Measurements from ENCODE around the gene ACOXL. TPM values are rescaled to one million over a fixed set of nuclear protein-coding genes. Genes with fewer than 3 reads are reported as not detected.

ACOXL gene
- total RNA-seq, 1 donor from 2014 or later, result 1.1 TPM

DNA sequence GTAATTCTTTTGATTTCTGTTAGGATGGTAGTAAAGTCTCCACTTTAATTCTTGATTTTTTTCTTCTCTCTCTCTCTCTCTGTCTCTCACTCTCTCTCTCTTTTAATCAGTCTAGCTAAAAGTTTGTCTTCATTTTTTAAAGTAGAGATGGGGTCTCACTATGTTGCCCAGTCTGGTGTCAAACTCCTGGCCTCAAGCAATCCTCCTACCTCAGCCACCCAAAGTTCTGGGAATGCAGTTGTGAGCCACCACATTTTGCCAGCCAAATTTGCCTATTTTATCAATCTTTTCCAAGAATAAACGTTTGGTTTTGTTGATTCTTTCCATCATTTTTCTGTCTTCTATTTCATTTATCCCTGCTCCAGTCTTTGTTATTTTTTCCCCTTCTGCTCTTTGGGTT, 23.9 kb upstream of the ACOXL start:
- Mint-ChIP-seq H3K4me1 (ENCODE audit: low read depth) (peaks cover 2% of the 10 kb centered on the region), H3K36me3 (ENCODE audit: low read depth) (no peaks in the 10 kb centered on the region), H3K9me3 (no peaks in the 10 kb centered on the region), H3K27me3 (ENCODE audit: insufficient read depth) (peaks cover 73% of the 10 kb centered on the region), H3K4me3 (no peak overlapping the region), H3K27ac (no peak overlapping the region)
- intact Hi-C loops (cut with micrococcal nuclease), result no loop called here
- DNase-seq (ENCODE audit: low spot score), result no peak

DNA sequence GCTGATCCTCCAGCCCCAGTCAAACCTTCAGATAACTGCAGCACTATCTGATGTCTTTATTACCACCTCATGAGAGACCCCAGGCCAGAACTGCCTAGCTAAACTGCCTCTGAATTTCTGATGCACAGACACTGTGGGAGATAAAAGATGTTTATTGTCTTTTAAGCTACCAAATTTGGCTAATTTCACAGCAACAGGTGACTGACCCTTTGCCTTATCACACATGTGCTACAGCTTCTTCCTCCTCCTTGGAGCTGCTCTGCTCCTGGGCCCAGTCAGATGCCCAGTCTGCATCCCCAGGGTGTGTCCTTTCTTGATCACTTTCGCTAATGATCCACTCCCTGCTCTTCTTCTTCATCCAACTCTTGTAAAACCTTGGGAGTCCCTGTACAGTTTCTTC, 19.6 kb upstream of the ACOXL start:
- Mint-ChIP-seq H3K27ac (no peak overlapping the region), H3K4me1 (ENCODE audit: low read depth) (peaks cover 10% of the 10 kb centered on the region), H3K4me3 (no peak overlapping the region), H3K27me3 (ENCODE audit: insufficient read depth) (peaks cover 70% of the 10 kb centered on the region), H3K36me3 (ENCODE audit: low read depth) (peaks cover 1% of the 10 kb centered on the region), H3K9me3 (no peaks in the 10 kb centered on the region)
- intact Hi-C loops (cut with micrococcal nuclease), result no loop called here
- no peak for DNase-seq (ENCODE audit: low spot score)

DNA sequence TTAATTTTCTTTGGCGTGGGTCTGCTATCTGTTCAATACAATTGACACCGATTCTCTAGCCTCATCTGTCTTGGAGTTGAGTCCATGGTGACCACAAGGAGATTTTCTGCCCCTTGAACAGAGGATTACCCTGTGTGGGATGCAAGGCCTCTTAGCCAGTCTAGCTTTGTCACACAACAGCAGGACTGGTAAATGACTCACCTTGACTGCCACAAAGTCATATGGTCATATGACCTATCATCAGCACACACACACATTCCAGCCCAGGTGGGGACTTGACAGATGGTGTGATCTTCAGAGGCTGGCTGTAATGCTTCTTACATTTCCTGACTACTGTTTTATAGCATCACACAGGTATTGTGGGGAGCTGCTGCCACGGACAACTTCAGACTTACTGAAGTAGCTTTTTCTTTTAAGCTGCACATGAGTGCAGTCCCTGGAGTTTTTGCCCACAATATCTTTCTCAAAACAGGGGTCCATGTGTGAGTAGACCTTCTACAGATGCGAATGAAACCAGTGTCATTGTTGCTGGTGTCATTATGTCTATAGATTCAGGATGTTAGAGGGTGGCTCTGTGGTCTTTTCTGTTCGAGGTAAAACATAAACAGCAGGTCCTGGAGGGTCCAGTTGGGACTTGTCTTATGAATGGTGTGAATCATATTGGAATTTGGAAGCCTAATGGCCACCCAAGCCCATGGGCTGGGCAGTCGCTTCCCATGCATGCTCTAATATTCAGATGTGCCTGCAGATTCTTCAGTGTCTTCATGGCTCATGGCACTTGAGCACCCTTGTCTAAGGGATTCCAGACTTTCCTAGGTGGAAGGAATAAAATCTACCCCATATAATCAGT, 18.6 kb upstream of the ACOXL start:
- Mint-ChIP-seq H3K27ac (no peak overlapping the region), H3K9me3 (no peaks in the 10 kb centered on the region), H3K36me3 (ENCODE audit: low read depth) (peaks cover 1% of the 10 kb centered on the region), H3K4me3 (no peak overlapping the region), H3K4me1 (ENCODE audit: low read depth) (peaks cover 10% of the 10 kb centered on the region), H3K27me3 (ENCODE audit: insufficient read depth) (peaks cover 71% of the 10 kb centered on the region)
- DNase-seq (ENCODE audit: low spot score), result no peak
- intact Hi-C loops (cut with micrococcal nuclease), result no loop called here

DNA sequence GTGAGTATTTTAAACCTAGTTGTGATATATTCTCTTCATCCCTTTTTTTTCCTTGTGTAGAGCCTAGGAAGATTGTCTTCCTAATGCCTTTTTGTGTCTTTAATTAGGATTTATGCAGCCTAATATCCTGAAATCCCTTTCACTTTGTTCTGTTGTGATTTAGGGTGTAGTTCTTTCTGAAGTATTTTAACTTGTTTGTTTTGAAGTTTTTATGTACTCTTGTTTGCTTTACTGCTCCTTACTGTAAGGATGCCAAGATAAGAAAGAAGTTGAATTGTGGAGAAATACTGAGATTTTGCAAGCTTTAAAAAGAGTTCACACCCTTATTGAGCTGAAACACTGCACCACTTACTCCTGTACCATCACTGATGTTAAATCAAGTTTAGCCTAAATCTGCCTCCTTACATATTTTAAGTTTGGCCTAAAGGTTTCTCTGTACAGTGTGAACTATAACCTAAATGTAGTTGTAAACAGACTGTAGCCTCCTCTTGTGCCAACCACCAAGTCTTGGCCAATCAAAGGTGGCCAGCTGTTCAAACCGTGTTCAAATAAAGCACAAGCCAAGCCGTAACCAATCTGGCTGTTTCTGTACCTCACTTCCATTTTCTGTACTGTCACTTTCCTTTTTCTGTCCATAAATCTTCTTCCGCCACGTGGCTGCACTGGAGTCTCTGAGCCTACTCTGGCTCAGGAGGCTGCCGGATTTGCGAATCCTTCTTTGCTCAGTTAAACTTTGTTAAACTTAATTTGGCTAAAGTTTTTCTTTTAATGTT, 17.7 kb upstream of the ACOXL start:
- Mint-ChIP-seq H3K27me3 (ENCODE audit: insufficient read depth) (peaks cover 66% of the 10 kb centered on the region), H3K4me3 (no peak overlapping the region), H3K36me3 (ENCODE audit: low read depth) (peaks cover 1% of the 10 kb centered on the region), H3K4me1 (ENCODE audit: low read depth) (peaks cover 10% of the 10 kb centered on the region), H3K9me3 (no peaks in the 10 kb centered on the region), H3K27ac (no peak overlapping the region)
- no peak for DNase-seq (ENCODE audit: low spot score)
- intact Hi-C loops (cut with micrococcal nuclease), result no loop called here

DNA sequence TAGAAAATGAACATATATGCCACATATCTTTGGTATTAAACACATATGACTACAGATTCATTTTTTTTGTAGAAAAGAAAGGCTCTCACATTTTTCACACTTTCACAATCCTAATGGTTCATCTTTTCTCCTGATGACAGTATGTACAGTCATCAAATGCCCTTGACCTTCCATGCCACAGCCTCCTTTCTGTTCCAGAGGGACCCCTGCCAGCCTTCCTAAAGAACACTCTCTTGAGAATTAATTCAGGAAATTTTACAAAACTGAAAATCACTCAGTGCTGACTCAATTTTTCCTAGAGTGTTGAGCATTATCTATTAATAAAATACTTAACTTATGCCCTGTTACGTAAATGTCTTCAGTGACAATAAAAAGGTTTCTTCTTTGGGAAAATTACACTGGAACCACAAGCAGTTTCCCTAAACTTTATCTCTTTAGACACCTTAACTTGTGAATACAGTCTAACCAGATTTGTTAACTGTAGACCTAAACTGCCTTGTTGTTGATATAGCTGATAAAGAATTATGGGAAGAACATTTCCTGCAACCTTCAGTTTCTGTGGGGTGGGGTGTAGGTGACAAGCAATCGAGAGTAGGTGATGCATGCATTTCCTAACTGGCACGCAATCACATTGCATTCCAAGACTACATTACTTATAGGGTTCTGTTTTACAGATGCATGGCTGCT, 15.3 kb upstream of the ACOXL start:
- no peak overlapping the region for H3K27ac Mint-ChIP-seq
- intact Hi-C loops (cut with micrococcal nuclease), result no loop called here
- H3K4me1 Mint-ChIP-seq (ENCODE audit: low read depth), result peaks cover 10% of the 10 kb centered on the region
- H3K27me3 Mint-ChIP-seq (ENCODE audit: insufficient read depth), result peaks cover 62% of the 10 kb centered on the region
- no peaks in the 10 kb centered on the region for H3K9me3 Mint-ChIP-seq
- DNase-seq (ENCODE audit: low spot score), result no peak
- H3K4me3 Mint-ChIP-seq, result no peak overlapping the region
- peaks cover 1% of the 10 kb centered on the region for H3K36me3 Mint-ChIP-seq (ENCODE audit: low read depth)

DNA sequence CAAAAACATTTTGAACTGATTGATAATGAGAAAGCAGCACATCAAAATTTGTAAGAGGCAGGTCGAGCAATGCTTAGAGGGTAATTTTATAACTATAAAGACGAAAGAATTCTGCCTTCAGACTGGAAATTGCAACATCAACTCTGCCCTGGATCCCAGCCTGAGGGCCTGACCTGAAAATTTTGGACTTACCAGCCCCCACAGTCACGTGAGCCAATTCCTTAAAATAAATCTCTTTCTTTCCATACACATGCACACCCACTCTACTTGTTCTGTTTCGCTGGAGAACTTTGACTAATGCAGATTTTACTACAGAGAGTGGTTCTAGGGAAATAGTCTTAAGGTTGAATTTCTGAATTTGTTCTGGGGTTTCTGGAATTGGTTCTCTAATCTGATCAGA, 14.6 kb upstream of the ACOXL start:
- intact Hi-C loops (cut with micrococcal nuclease), result no loop called here
- Mint-ChIP-seq H3K36me3 (ENCODE audit: low read depth) (peaks cover 1% of the 10 kb centered on the region), H3K4me1 (ENCODE audit: low read depth) (peaks cover 10% of the 10 kb centered on the region), H3K27me3 (ENCODE audit: insufficient read depth) (peaks cover 59% of the 10 kb centered on the region), H3K9me3 (no peaks in the 10 kb centered on the region), H3K4me3 (no peak overlapping the region), H3K27ac (no peak overlapping the region)
- DNase-seq (ENCODE audit: low spot score), result no peak

DNA sequence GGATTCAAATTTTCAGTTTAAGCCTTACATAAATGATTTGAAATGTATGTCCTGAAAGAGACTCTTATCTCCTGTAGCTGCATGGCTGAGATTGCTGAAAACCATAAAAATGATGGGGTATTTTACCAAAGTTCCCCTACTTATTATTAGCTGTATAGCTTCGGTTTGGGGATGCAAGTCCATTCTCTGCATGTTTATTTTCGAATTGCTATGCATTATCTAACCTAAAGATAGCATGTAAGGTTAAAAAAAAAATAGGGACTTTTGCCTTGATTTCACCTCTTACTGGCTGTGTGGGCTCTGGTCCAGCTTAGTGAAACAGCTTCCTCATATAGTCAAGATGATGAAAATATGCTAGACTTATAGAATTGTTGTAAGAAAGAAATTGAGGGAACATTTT, 14.0 kb upstream of the ACOXL start:
- intact Hi-C loops (cut with micrococcal nuclease), result no loop called here
- H3K4me1 Mint-ChIP-seq (ENCODE audit: low read depth), result peaks cover 8% of the 10 kb centered on the region
- peaks cover 58% of the 10 kb centered on the region for H3K27me3 Mint-ChIP-seq (ENCODE audit: insufficient read depth)
- no peak for DNase-seq (ENCODE audit: low spot score)
- H3K9me3 Mint-ChIP-seq, result no peaks in the 10 kb centered on the region
- peaks cover 1% of the 10 kb centered on the region for H3K36me3 Mint-ChIP-seq (ENCODE audit: low read depth)
- H3K27ac Mint-ChIP-seq, result no peak overlapping the region
- H3K4me3 Mint-ChIP-seq, result no peak overlapping the region

DNA sequence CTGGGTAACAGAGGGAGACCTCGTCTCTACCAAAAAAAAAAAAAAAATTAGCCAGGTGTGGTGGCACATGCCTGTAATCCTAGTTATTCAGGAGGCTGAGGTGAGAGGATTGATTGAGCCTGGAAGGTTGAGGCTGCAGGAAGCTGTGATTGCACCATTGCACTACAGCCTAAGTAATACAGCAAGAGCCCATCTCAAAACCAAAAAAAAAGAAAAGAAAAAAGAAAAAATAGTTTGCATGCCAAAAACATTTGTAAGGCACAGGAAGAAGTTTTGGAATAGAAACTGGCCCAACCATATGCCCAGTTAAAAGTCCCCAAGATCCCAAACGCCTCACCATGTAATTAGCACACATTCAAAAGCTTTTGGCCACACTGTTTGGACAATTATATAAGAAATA, 13.4 kb upstream of the ACOXL start:
- intact Hi-C loops (cut with micrococcal nuclease), result no loop called here
- H3K27me3 Mint-ChIP-seq (ENCODE audit: insufficient read depth), result peaks cover 56% of the 10 kb centered on the region
- H3K4me1 Mint-ChIP-seq (ENCODE audit: low read depth), result peaks cover 5% of the 10 kb centered on the region
- no peak overlapping the region for H3K27ac Mint-ChIP-seq
- DNase-seq (ENCODE audit: low spot score), result no peak
- H3K9me3 Mint-ChIP-seq, result no peaks in the 10 kb centered on the region
- H3K36me3 Mint-ChIP-seq (ENCODE audit: low read depth), result peaks cover 1% of the 10 kb centered on the region
- H3K4me3 Mint-ChIP-seq, result no peak overlapping the region

DNA sequence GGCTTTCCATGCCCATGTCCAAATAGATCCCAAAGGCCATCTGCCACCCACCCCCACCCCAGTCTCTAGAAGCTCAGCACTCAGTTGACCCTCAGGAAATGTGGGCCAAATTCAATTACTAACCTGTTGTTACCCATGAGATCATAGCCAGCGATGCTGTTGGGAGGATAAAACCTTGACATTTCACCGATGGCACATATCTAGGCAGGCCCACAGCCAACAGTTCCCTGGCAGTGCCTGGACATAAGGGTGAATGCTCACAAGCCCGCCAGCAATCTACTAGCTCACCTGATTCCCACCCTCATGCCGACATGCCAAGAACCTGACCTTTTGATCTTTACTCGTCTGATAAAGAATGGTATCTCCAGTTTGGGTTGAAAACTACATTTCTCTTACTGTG, 11.8 kb upstream of the ACOXL start:
- intact Hi-C loops (cut with micrococcal nuclease), result no loop called here
- peaks cover 48% of the 10 kb centered on the region for H3K27me3 Mint-ChIP-seq (ENCODE audit: insufficient read depth)
- peaks cover 1% of the 10 kb centered on the region for H3K36me3 Mint-ChIP-seq (ENCODE audit: low read depth)
- H3K4me1 Mint-ChIP-seq (ENCODE audit: low read depth), result peaks cover 5% of the 10 kb centered on the region
- no peak overlapping the region for H3K4me3 Mint-ChIP-seq
- no peaks in the 10 kb centered on the region for H3K9me3 Mint-ChIP-seq
- no peak overlapping the region for H3K27ac Mint-ChIP-seq
- DNase-seq (ENCODE audit: low spot score), result no peak

DNA sequence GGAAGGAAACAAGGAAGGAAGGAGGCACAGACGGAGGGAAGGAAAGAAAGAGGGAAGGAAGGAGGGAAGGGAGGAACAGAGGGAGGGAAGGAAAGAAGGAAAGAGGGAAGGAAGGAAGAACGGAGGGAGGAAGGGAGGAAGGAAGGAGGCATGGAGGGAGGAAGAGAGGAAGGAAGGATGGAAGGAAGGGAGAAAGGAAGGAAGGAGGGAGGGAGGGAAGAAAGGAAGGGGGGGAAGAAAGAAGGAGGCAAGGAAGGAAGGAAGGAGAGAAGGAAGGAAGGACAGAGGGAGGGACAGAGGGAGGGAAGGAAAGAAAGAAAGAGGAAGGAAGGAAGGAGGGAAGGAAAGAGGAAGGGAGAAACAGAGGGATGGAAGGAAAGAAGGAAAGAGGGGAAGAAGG, 7.6 kb upstream of the ACOXL start:
- H3K4me3 Mint-ChIP-seq, result no peak overlapping the region
- intact Hi-C loops (cut with micrococcal nuclease), result no loop called here
- no peak for DNase-seq (ENCODE audit: low spot score)
- H3K36me3 Mint-ChIP-seq (ENCODE audit: low read depth), result no peaks in the 10 kb centered on the region
- no peak overlapping the region for H3K27ac Mint-ChIP-seq
- peaks cover 43% of the 10 kb centered on the region for H3K27me3 Mint-ChIP-seq (ENCODE audit: insufficient read depth)
- peaks cover 5% of the 10 kb centered on the region for H3K4me1 Mint-ChIP-seq (ENCODE audit: low read depth)
- H3K9me3 Mint-ChIP-seq, result no peaks in the 10 kb centered on the region

DNA sequence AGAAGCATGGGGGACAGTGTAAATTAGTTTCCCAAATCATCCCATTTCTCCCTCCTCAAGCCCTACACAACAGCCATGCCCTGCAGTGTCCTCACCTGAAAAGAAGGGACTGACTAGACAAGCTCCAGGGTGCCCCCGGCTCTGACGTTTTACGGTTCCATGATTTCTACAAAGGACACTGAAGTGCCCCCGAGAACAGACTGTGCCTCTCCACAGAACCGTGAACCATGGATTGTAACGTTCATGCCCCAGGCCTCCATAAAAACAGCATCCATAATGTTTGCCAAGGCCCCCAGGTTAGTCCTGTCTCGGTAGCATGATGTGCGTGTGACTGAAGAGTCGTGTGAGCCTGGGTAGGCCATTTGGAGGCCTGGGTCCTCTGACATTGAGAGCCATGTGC, 7.0 kb upstream of the ACOXL start:
- H3K27ac Mint-ChIP-seq, result no peak overlapping the region
- H3K4me3 Mint-ChIP-seq, result no peak overlapping the region
- no peaks in the 10 kb centered on the region for H3K36me3 Mint-ChIP-seq (ENCODE audit: low read depth)
- peaks cover 45% of the 10 kb centered on the region for H3K27me3 Mint-ChIP-seq (ENCODE audit: insufficient read depth)
- H3K9me3 Mint-ChIP-seq, result no peaks in the 10 kb centered on the region
- intact Hi-C loops (cut with micrococcal nuclease), result no loop called here
- peaks cover 5% of the 10 kb centered on the region for H3K4me1 Mint-ChIP-seq (ENCODE audit: low read depth)
- DNase-seq (ENCODE audit: low spot score), result no peak

DNA sequence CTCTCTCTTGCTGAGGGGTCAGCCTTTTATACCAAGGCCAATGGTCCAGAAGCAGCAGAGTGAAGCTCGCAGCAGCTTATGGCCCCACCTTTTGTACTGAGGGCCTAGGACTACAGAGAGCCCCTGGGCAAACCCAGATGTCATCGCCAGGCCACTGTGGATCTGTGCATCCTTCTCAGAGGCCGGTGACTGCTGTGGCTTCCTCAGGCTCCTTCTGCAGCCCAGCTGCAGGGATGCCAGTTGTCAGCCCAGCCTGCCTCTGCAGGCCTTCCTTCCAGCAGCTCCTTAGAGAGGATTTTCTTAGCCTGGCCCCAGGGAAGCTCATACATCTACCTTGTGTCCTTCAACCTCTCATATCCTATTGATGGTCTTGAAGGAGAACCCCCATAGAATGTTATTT, 6.5 kb upstream of the ACOXL start:
- Mint-ChIP-seq H3K27me3 (ENCODE audit: insufficient read depth) (peaks cover 48% of the 10 kb centered on the region), H3K4me3 (no peak overlapping the region), H3K27ac (no peak overlapping the region), H3K36me3 (ENCODE audit: low read depth) (no peaks in the 10 kb centered on the region), H3K9me3 (no peaks in the 10 kb centered on the region), H3K4me1 (ENCODE audit: low read depth) (peaks cover 5% of the 10 kb centered on the region)
- intact Hi-C loops (cut with micrococcal nuclease), result no loop called here
- DNase-seq (ENCODE audit: low spot score), result no peak

DNA sequence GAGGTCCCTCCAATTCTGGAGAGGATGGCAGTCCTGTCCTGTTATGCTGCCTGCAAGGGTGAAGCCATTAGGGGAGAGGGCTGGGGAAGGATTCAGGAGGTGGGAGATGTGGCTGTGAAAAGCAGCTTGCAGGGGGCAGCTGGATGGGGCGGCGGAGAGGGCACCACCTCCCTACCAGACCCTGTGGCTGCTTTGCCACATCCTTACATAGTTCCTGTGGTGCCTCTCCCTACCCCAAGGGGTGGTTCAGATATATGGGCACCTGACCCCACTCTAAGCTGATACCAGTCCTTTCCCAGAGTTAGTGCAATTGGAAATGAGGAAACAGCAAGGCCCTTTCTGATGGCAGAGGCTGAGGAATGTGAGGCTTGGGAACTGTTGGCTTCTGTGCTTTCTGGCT, 6.1 kb upstream of the ACOXL start:
- Mint-ChIP-seq H3K27me3 (ENCODE audit: insufficient read depth) (peaks cover 50% of the 10 kb centered on the region), H3K9me3 (no peaks in the 10 kb centered on the region)

More for the DNA sequence above, 6.1 kb upstream of the ACOXL start:
- DNase-seq (ENCODE audit: low spot score), result no peak
- H3K36me3 Mint-ChIP-seq (ENCODE audit: low read depth), result peaks cover under 1% of the 10 kb centered on the region
- no peak overlapping the region for H3K27ac Mint-ChIP-seq
- no peak overlapping the region for H3K4me3 Mint-ChIP-seq
- H3K4me1 Mint-ChIP-seq (ENCODE audit: low read depth), result peaks cover 6% of the 10 kb centered on the region
- intact Hi-C loops (cut with micrococcal nuclease), result no loop called here

Data from activated T-helper 1 cell treated with anti-CD3 and anti-CD28 coated beads, Interleukin-12 subunit alpha, Interleukin-12 subunit beta, Interleukin-2, Interleukin-4 antibody, amounts not matched to agents 30 ng/mL and 10 ng/mL and 1 ng/mL, durations not matched to agents 14 hours and 24 hours and 36 hours (primary cell).